IPS-20b (cell line): ENCODE measurements around the gene ITCH.

Experiments used
- H3K27ac ChIP-seq: one replicate; pipeline ENCODE4 v1.5.1; 2013; ENCODE audit warnings: low read length
- H3K27me3 ChIP-seq: 2 replicates; pipeline ENCODE4 v1.6.1; 2013; ENCODE audit warnings: mild to moderate bottlenecking, low read length, inconsistent platforms; ENCODE audit not compliant: insufficient read depth
- H3K36me3 ChIP-seq: 2 replicates; pipeline ENCODE4 v1.6.1; 2013; ENCODE audit warnings: low read depth, mild to moderate bottlenecking, inconsistent platforms, low read length, moderate library complexity; ENCODE audit not compliant: insufficient read depth
- H3K4me1 ChIP-seq: 2 replicates; pipeline ENCODE4 v1.6.1; 2013; ENCODE audit warnings: mild to moderate bottlenecking, control low read depth, inconsistent platforms, low read length, moderate library complexity; ENCODE audit not compliant: insufficient read depth
- H3K4me3 ChIP-seq: 2 replicates; pipeline ENCODE4 v1.5.1; 2013; ENCODE audit warnings: mild to moderate bottlenecking, low read length, inconsistent platforms
- H3K9ac ChIP-seq: 2 replicates; pipeline ENCODE4 v1.6.1; 2013; ENCODE audit warnings: low read depth, mild to moderate bottlenecking, inconsistent platforms, low read length, moderate library complexity
- H3K9me3 ChIP-seq: 2 replicates; pipeline ENCODE4 v1.6.1; 2013; ENCODE audit warnings: mild to moderate bottlenecking, low read depth, low read length, inconsistent platforms; ENCODE audit not compliant: insufficient read depth

ITCH gene

DNA sequence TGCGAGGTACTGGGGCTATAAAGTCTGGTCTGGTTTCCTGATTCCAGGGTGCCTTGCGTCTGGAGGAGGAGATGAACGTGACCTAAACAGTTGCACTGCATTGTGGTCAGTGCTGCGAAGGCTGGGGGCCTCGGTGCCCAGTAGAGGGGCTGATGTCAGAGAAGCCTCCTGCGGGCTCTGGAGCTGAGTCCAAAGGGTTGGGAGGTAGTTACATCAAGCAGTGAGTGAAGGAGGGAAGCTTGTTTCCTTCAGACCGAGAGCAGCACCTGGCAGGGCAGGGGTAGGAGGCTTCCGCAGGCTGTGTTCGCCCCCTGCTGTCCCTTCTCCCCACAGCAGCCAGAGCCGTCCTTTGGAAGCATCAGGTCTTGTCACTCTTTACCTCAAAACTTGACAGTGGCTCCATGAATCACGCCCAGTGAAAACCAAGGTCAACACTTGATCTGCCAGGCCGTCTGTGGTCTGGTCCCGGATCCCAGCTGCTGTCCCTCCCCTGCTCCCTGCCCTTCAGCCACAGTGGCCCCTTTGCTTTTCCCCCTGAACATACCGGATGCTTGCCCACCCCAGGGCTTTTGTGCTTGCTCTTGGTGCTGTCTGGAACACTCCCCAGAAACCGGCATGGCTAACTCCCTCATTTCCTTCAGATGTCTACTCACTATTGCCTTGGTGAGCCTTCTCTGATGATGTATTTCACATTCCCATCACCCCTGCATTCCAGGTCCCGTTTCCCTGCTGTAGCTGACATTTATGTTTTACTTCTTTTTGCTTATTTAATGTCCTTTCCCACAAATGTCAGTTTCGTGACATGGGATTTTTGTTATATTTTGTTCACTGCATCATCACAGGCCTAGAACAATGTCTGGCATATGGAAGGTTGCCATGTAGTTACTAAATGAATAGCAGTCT is 160.1 kb downstream of the ITCH start:
- Histone ChIP-seq H3K27me3 (no peaks in the 10 kb centered on the region), H3K9me3 (no peaks in the 10 kb centered on the region), H3K9ac (no peak overlapping the region), H3K27ac (no peak overlapping the region), H3K36me3 (peaks cover 44% of the 10 kb centered on the region), H3K4me1 (no peaks in the 10 kb centered on the region; the same call in 1 of the 2 replicates), H3K4me3 (no peak overlapping the region)

DNA sequence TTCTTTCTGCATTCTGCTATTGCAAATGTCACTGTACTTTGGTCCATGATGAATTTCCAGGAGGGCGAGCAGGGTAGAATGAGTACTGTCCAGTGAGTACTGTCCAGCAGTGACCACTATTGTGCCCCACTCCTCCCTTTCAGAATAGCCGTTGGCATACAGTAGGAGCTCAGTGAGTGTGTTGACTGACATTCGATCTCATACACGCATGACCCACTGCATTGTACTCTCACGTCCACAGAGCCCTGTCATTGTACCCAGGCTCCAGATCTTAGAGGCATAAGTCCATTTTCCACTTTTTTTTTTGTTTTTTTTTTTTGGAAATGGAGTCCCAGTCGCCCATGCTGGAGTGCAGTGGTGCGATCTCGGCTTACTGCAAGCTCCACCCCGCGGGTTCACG is 161.4 kb downstream of the ITCH start:
- no peaks in the 10 kb centered on the region; the same call in 1 of the 2 replicates for H3K4me1 ChIP-seq
- H3K27me3 ChIP-seq, result no peaks in the 10 kb centered on the region
- no peak overlapping the region for H3K4me3 ChIP-seq
- peaks cover 55% of the 10 kb centered on the region for H3K36me3 ChIP-seq
- H3K27ac ChIP-seq, result no peak overlapping the region
- H3K9ac ChIP-seq, result no peak overlapping the region
- H3K9me3 ChIP-seq, result no peaks in the 10 kb centered on the region

- no peak overlapping the region for H3K4me3 ChIP-seq
- no peaks in the 10 kb centered on the region for H3K27me3 ChIP-seq
- no peak overlapping the region for H3K27ac ChIP-seq
- H3K36me3 ChIP-seq, result peaks cover 60% of the 10 kb centered on the region
- H3K4me1 ChIP-seq, result no peaks in the 10 kb centered on the region; the same call in 1 of the 2 replicates
- H3K9ac ChIP-seq, result no peak overlapping the region
- H3K9me3 ChIP-seq, result no peaks in the 10 kb centered on the region
Observed at GRCh38 chr20:34525342-34525708, 162.3 kb downstream of the ITCH start.

GRCh38 chr20:34525709-34526416 is 162.8 kb downstream of the ITCH start:
- no peaks in the 10 kb centered on the region for H3K9me3 ChIP-seq
- no peaks in the 10 kb centered on the region for H3K27me3 ChIP-seq
- no peak overlapping the region for H3K27ac ChIP-seq
- no peak overlapping the region for H3K9ac ChIP-seq
- H3K4me3 ChIP-seq, result no peak overlapping the region
- no peaks in the 10 kb centered on the region; the same call in 1 of the 2 replicates for H3K4me1 ChIP-seq
- peaks cover 61% of the 10 kb centered on the region for H3K36me3 ChIP-seq

DNA sequence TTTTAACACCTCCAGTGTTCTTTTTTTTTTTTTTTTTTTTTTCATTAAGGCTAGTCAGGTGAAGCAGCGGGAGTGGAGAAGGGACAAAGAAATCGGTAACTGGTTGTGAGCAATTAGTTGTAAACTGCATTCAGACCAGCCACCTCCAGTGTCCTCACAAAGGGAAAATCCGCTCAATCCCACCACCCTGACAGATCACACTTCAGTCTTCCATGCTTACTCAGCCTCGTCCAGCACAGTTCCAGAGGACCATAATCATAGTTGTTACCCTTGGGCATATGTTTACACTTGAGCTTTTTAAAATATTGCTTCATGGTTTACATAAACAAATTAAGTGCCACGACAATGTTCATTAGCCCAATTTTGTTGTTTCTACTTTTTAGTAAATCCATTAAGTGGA is 163.4 kb downstream of the ITCH start:
- Histone ChIP-seq H3K4me3 (no peak overlapping the region), H3K9me3 (no peaks in the 10 kb centered on the region), H3K27ac (no peak overlapping the region)

GRCh38 chr20:34527016-34527415 is 163.9 kb downstream of the ITCH start:
- peaks cover 66% of the 10 kb centered on the region for H3K36me3 ChIP-seq
- no peak overlapping the region for H3K27ac ChIP-seq
- no peaks in the 10 kb centered on the region for H3K27me3 ChIP-seq
- H3K9ac ChIP-seq, result no peak overlapping the region
- no peaks in the 10 kb centered on the region for H3K9me3 ChIP-seq
- no peak overlapping the region for H3K4me3 ChIP-seq
- no peaks in the 10 kb centered on the region; the same call in 1 of the 2 replicates for H3K4me1 ChIP-seq

More for the DNA sequence above, 163.4 kb downstream of the ITCH start:
- Histone ChIP-seq H3K4me1 (no peaks in the 10 kb centered on the region; the same call in 1 of the 2 replicates), H3K36me3 (peaks cover 64% of the 10 kb centered on the region), H3K27me3 (no peaks in the 10 kb centered on the region), H3K9ac (no peak overlapping the region)

GRCh38 chr20:34528921-34529297 is 165.8 kb downstream of the ITCH start:
- no peak overlapping the region for H3K27ac ChIP-seq
- no peak overlapping the region for H3K4me3 ChIP-seq
- H3K27me3 ChIP-seq, result no peaks in the 10 kb centered on the region
- peaks cover 80% of the 10 kb centered on the region for H3K36me3 ChIP-seq
- H3K9me3 ChIP-seq, result no peaks in the 10 kb centered on the region
- H3K4me1 ChIP-seq, result no peaks in the 10 kb centered on the region; the same call in 1 of the 2 replicates
- no peak overlapping the region for H3K9ac ChIP-seq

GRCh38 chr20:34529742-34530141 is 166.7 kb downstream of the ITCH start:
- H3K9ac ChIP-seq, result no peak overlapping the region
- no peaks in the 10 kb centered on the region; the same call in 1 of the 2 replicates for H3K4me1 ChIP-seq
- no peak overlapping the region for H3K27ac ChIP-seq
- no peaks in the 10 kb centered on the region for H3K9me3 ChIP-seq
- no peak overlapping the region for H3K4me3 ChIP-seq
- H3K36me3 ChIP-seq, result peaks cover 83% of the 10 kb centered on the region
- H3K27me3 ChIP-seq, result no peaks in the 10 kb centered on the region

GRCh38 chr20:34530342-34530741 is 167.3 kb downstream of the ITCH start:
- H3K4me3 ChIP-seq, result no peak overlapping the region
- H3K4me1 ChIP-seq, result no peaks in the 10 kb centered on the region; the same call in 1 of the 2 replicates
- no peak overlapping the region for H3K27ac ChIP-seq
- no peaks in the 10 kb centered on the region for H3K9me3 ChIP-seq
- H3K9ac ChIP-seq, result no peak overlapping the region
- H3K36me3 ChIP-seq, result peaks cover 89% of the 10 kb centered on the region
- no peaks in the 10 kb centered on the region for H3K27me3 ChIP-seq

DNA sequence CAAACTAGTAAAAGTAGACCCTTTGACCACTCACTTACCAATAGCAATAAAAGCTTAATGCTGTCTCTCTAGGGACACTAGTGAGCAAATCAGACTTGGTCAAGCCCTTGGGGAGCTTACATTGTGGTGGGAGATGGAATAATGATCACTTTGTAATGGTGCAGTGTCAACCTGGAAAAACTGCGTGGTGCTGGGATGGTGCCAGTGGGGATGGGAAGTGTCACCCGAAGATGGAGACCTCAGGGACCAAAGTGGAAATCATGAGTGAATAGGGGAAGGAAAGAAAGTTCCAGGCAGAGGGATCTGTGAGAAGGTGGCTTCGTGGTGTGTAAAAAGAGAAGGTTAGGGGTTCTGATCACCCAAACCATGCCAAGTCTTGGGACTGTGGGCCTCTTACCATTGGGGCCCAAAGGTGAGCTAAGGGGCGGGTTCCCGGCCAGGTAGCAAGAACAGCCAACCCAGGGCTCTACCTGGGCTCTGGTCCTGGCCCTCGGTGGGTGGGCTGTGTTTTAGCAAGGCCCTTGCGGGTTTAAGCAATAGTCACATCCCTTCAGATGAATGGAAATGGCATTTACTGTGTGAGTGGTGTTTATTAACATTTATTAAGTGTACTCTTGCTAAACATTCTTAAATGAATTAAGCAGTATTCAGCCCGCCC is 168.7 kb downstream of the ITCH start:
- H3K27me3 ChIP-seq, result no peaks in the 10 kb centered on the region
- H3K9ac ChIP-seq, result no peak overlapping the region
- no peaks in the 10 kb centered on the region for H3K9me3 ChIP-seq
- no peaks in the 10 kb centered on the region for H3K4me1 ChIP-seq
- peaks cover 89% of the 10 kb centered on the region for H3K36me3 ChIP-seq
- H3K27ac ChIP-seq, result no peak overlapping the region
- H3K4me3 ChIP-seq, result no peak overlapping the region

DNA sequence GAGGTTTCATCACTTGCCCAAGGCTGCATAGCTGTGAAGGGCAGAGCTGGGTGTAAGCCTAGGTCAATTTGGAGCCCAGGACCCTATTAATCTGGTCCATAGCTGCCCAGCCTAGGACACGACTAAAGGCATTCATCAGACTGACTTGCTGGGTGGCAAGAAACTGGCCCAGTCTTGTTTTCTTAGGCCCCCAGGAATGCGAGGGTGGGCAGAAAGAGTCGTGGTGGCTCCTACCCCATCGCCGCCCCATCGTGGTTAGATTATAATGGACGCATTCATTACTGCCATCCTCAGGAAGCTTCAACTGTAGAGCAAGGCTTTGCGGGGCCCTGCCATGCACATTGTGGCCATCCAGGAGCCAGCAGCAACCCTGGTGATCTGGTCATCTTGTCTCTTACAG is 169.2 kb downstream of the ITCH start:
- no peak overlapping the region for H3K27ac ChIP-seq
- H3K9me3 ChIP-seq, result no peaks in the 10 kb centered on the region
- no peaks in the 10 kb centered on the region for H3K4me1 ChIP-seq
- H3K27me3 ChIP-seq, result no peaks in the 10 kb centered on the region
- H3K4me3 ChIP-seq, result no peak overlapping the region
- H3K36me3 ChIP-seq, result peaks cover 89% of the 10 kb centered on the region
- H3K9ac ChIP-seq, result no peak overlapping the region
